Body of pancreas (tissue), 4 donors: ENCODE results near the gene TSPAN14.

ENCODE experiments used
- POLR2A ChIP-seq, 3 donors: fragments of 450-650 bp; IDR thresholded peaks; one replicate each; pipeline ENCODE4 v1.6.1; 2016; ENCODE audit warnings: antibody characterized with exemption in 3 of 3, mild to moderate bottlenecking in 2 of 3
- TF ChIP-seq, protein P1 (sequence below), 7 experiments: fragments of 450-650 bp in 4 of 7; fragments of 200-600 bp in 3 of 7; sonication (generic) in 3 of 7; IDR thresholded peaks; one replicate each; pipeline ENCODE4 v1.5.1; 2016 to 2019; ENCODE audit warnings: antibody characterized with exemption in 7 of 7

GRCh38 chr10:80506189-80506575 lies 52.1 kb downstream of the TSPAN14 start:
- no peak for TF ChIP-seq POLR2A (IDR thresholded peaks at IDR 0.05)
- TF ChIP-seq, protein P1, sequence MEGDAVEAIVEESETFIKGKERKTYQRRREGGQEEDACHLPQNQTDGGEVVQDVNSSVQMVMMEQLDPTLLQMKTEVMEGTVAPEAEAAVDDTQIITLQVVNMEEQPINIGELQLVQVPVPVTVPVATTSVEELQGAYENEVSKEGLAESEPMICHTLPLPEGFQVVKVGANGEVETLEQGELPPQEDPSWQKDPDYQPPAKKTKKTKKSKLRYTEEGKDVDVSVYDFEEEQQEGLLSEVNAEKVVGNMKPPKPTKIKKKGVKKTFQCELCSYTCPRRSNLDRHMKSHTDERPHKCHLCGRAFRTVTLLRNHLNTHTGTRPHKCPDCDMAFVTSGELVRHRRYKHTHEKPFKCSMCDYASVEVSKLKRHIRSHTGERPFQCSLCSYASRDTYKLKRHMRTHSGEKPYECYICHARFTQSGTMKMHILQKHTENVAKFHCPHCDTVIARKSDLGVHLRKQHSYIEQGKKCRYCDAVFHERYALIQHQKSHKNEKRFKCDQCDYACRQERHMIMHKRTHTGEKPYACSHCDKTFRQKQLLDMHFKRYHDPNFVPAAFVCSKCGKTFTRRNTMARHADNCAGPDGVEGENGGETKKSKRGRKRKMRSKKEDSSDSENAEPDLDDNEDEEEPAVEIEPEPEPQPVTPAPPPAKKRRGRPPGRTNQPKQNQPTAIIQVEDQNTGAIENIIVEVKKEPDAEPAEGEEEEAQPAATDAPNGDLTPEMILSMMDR (IDR thresholded peaks at IDR 0.05): no peak
